ENCODE data around the gene JMJD1C. TPM values are rescaled to one million over a fixed set of nuclear protein-coding genes. Genes with fewer than 3 reads are reported as not detected.

JMJD1C gene
- total RNA-seq, 1 donor from 2014 or later: 72.9 TPM

DNA sequence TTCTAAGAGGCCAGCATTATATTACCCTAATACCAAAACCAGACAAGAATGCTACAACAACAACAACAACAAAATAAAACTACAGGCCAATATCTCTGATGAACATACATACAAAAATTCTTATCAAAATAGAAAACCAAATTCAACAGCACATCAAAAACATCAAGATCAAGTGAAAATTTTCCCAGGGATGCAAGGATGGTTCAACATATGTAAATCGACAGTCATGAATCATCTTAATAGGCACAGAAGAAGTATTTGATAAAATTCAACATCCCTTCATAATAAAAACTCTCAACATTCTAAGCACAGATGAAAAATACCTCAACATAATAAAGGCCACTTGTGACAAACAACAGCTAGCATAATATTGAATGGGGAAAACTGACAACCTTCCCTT lies 75.3 kb downstream of the JMJD1C start:
- TF ChIP-seq CTCF (IDR thresholded peaks at IDR 0.05): no peak
- Mint-ChIP-seq H3K9me3 (ENCODE audit: low read depth) (peaks cover 23% of the 10 kb centered on the region), H3K27me3 (ENCODE audit: low read depth) (no peaks in the 10 kb centered on the region), H3K4me3 (ENCODE audit: unreplicated experiment) (no peak overlapping the region), H3K27ac (ENCODE audit: unreplicated experiment) (no peak overlapping the region), H3K4me1 (ENCODE audit: low read depth) (peaks cover 37% of the 10 kb centered on the region), H3K36me3 (ENCODE audit: low read depth) (peaks cover 11% of the 10 kb centered on the region)
- no peak for DNase-seq (ENCODE audit: low spot score)

DNA sequence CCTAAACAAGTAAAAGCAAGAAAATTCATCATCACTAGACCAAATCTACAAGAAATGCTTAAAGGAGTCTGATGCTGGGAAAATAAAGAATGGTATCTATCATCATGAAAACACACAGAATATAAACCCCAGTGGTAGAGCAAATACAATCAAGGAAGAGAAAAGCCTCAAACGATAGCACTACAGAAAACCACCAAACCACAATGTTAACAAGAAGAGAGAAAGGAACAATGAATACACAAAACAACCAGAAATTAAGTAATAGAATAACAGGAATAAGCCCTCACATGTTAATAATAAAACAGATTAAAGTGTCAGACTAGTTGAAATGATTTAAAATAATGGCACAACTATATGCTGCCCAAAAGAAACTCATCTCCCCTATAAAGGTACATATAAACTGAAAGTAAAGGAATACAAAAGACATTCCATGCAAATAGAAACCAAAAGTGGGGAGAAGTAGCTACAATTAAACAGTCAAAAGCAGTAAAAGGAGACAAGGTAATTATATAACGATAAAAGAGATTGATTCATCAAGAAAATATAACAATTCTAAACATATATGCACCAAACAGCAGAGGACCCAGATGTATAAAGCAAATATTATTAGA lies 77.3 kb downstream of the JMJD1C start:
- no peak for TF ChIP-seq CTCF (IDR thresholded peaks at IDR 0.05)
- Mint-ChIP-seq H3K36me3 (ENCODE audit: low read depth) (peaks cover 11% of the 10 kb centered on the region), H3K4me1 (ENCODE audit: low read depth) (peaks cover 49% of the 10 kb centered on the region), H3K27me3 (ENCODE audit: low read depth) (no peaks in the 10 kb centered on the region), H3K27ac (ENCODE audit: unreplicated experiment) (peak overlapping the region; percentile 2), H3K9me3 (ENCODE audit: low read depth) (peaks cover 23% of the 10 kb centered on the region), H3K4me3 (ENCODE audit: unreplicated experiment) (no peak overlapping the region)
- no peak for DNase-seq (ENCODE audit: low spot score)

DNA sequence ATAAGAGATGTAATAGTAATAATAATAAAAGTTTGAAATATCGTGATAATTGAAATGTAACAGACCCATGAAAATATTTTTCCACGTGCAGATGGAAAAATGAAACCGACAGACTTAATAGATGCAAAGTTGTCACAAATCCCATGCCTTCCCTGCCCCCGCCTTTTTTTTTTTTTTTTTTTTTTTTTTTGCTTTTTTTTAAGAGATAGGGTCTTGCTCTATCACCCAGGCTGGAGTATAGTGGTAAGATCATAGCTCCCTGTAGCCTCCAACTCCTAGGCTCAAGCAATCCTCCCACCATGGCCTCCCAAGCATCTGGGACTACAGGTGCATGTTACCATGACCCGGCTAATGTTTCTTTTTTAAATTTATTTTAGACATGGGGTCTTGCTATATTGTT lies 80.5 kb downstream of the JMJD1C start:
- H3K27ac Mint-ChIP-seq (ENCODE audit: unreplicated experiment): no peak overlapping the region
- H3K27me3 Mint-ChIP-seq (ENCODE audit: low read depth): no peaks in the 10 kb centered on the region
- H3K36me3 Mint-ChIP-seq (ENCODE audit: low read depth): peaks cover 1% of the 10 kb centered on the region
- H3K4me1 Mint-ChIP-seq (ENCODE audit: low read depth): peaks cover 48% of the 10 kb centered on the region
- H3K4me3 Mint-ChIP-seq (ENCODE audit: unreplicated experiment): no peak overlapping the region
- peaks cover 10% of the 10 kb centered on the region for H3K9me3 Mint-ChIP-seq (ENCODE audit: low read depth)
- no peak for DNase-seq (ENCODE audit: low spot score)
- TF ChIP-seq CTCF (IDR thresholded peaks at IDR 0.05): no peak

DNA sequence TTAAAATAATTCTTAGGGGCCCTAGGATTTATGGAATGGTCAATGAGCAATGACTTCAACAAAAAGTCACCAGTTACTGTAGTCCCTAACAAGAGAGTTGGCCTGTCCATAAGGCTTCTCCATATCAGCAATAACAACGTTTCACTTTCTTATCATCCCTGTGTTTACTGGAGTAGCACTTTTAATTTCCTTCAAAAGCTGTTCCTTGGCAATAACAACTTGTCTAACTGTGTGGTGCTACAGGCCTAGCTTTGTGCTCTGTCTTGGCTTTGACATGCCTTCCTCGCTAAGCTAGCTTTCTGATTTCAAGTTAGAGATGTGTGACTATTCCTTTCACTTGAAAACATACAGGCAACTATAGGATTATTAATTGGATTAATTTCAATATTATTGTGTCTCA lies 81.1 kb downstream of the JMJD1C start:
- no peak for TF ChIP-seq CTCF (IDR thresholded peaks at IDR 0.05)
- H3K27ac Mint-ChIP-seq (ENCODE audit: unreplicated experiment): peak overlapping the region; percentile 27
- no peaks in the 10 kb centered on the region for H3K36me3 Mint-ChIP-seq (ENCODE audit: low read depth)
- DNase-seq (ENCODE audit: low spot score): no peak
- H3K4me1 Mint-ChIP-seq (ENCODE audit: low read depth): peaks cover 48% of the 10 kb centered on the region
- peaks cover 4% of the 10 kb centered on the region for H3K9me3 Mint-ChIP-seq (ENCODE audit: low read depth)
- no peaks in the 10 kb centered on the region for H3K27me3 Mint-ChIP-seq (ENCODE audit: low read depth)
- no peak overlapping the region for H3K4me3 Mint-ChIP-seq (ENCODE audit: unreplicated experiment)

GRCh38 chr10:63384001-63384400 lies 81.8 kb downstream of the JMJD1C start:
- no peak for DNase-seq (ENCODE audit: low spot score)
- TF ChIP-seq CTCF (IDR thresholded peaks at IDR 0.05): no peak
- Mint-ChIP-seq H3K4me3 (ENCODE audit: unreplicated experiment) (no peak overlapping the region), H3K4me1 (ENCODE audit: low read depth) (peaks cover 48% of the 10 kb centered on the region), H3K9me3 (ENCODE audit: low read depth) (no peaks in the 10 kb centered on the region), H3K36me3 (ENCODE audit: low read depth) (no peaks in the 10 kb centered on the region), H3K27me3 (ENCODE audit: low read depth) (no peaks in the 10 kb centered on the region), H3K27ac (ENCODE audit: unreplicated experiment) (no peak overlapping the region)

Data from chondrocyte (in vitro differentiated cells).